A549 (cell line): Measurements from ENCODE around the gene HPGD.
A peak's percentile ranks its signal among the peaks of the same experiment; 100 is the strongest.

Experiments used
- EP300 ChIP-seq, 2 experiments: fragments of >200 bp; sonication (Bioruptor Twin); formaldehyde crosslinking; IDR thresholded peaks; 2 replicates in 1 of 2; 3 replicates in 1 of 2; pipeline ENCODE4 v1.6.1; 2016 to 2017
- HDAC2 ChIP-seq: fragments of 200-600 bp; sonication (generic); IDR thresholded peaks from 2 replicates; pipeline ENCODE4 v1.6.1; 2016
- MYC ChIP-seq: IDR thresholded peaks from 2 replicates; pipeline ENCODE4 v1.6.1; 2012; ENCODE audit warnings: mild to moderate bottlenecking, inconsistent platforms, low read length, improper control_type of control experiment, borderline replicate concordance
- RAD21 ChIP-seq, 2 experiments: fragments of >200 bp in 1 of 2; sonication (Bioruptor Twin) in 1 of 2; formaldehyde crosslinking in 1 of 2; IDR thresholded peaks in 1 of 2; conservative IDR thresholded peaks in 1 of 2; 2 replicates in 1 of 2; 3 replicates in 1 of 2; pipeline ENCODE4 v1.6.1; 2012 to 2018; ENCODE audit warnings: inconsistent platforms in 1 of 2
- TF ChIP-seq, protein P1 (sequence below): fragments of 200-600 bp; sonication (generic); IDR thresholded peaks from 2 replicates; pipeline ENCODE4 v1.6.1; 2016; ENCODE audit warnings: antibody characterized with exemption, mild to moderate bottlenecking, moderate library complexity

- TF ChIP-seq, protein P1, sequence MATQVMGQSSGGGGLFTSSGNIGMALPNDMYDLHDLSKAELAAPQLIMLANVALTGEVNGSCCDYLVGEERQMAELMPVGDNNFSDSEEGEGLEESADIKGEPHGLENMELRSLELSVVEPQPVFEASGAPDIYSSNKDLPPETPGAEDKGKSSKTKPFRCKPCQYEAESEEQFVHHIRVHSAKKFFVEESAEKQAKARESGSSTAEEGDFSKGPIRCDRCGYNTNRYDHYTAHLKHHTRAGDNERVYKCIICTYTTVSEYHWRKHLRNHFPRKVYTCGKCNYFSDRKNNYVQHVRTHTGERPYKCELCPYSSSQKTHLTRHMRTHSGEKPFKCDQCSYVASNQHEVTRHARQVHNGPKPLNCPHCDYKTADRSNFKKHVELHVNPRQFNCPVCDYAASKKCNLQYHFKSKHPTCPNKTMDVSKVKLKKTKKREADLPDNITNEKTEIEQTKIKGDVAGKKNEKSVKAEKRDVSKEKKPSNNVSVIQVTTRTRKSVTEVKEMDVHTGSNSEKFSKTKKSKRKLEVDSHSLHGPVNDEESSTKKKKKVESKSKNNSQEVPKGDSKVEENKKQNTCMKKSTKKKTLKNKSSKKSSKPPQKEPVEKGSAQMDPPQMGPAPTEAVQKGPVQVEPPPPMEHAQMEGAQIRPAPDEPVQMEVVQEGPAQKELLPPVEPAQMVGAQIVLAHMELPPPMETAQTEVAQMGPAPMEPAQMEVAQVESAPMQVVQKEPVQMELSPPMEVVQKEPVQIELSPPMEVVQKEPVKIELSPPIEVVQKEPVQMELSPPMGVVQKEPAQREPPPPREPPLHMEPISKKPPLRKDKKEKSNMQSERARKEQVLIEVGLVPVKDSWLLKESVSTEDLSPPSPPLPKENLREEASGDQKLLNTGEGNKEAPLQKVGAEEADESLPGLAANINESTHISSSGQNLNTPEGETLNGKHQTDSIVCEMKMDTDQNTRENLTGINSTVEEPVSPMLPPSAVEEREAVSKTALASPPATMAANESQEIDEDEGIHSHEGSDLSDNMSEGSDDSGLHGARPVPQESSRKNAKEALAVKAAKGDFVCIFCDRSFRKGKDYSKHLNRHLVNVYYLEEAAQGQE: no peak
- TF ChIP-seq MYC (no peak), HDAC2 (no peak), RAD21 (conservative IDR thresholded peaks at IDR 0.05 in 1 of 2, IDR thresholded peaks at IDR 0.05 in 1 of 2) (0 out of 5 replicates have a peak, but pooled peaks of 1 of the 2 experiments have one; percentile 15), EP300 (IDR thresholded peaks at IDR 0.05) (no peak)
Measured at GRCh38 chr4:174561560-174561959, 39.3 kb upstream of the HPGD start.
